GM18870 (cell line): ENCODE data around the gene LBHD2.
"Not testable (repeated sequence)": the region's sequence is repeated elsewhere in the genome, so short reads cannot be mapped to it uniquely, and the experiment has no call there.

Experiments used
- ATAC-seq: cut with Tn5 transposase; IDR thresholded peaks from one replicate; pipeline ENCODE4 v1.9.1; 2021; ENCODE audit warnings: moderate library complexity; ENCODE audit not compliant: unreplicated experiment

LBHD2 gene

GRCh38 chr14:103103461-103104388 is 19.7 kb downstream of the LBHD2 start:
- no peak for ATAC-seq

GRCh38 chr14:103104389-103104653 is 20.3 kb downstream of the LBHD2 start:
- ATAC-seq = no peak

- ATAC-seq = no peak
Measured at GRCh38 chr14:103104654-103105452, 20.8 kb downstream of the LBHD2 start.

GRCh38 chr14:103105580-103106150 is 21.7 kb downstream of the LBHD2 start:
- no peak for ATAC-seq

- no peak for ATAC-seq
Measured at GRCh38 chr14:103107455-103107854, 23.4 kb downstream of the LBHD2 start.

GRCh38 chr14:103107941-103108748 is 24.1 kb downstream of the LBHD2 start:
- ATAC-seq = no peak

GRCh38 chr14:103108749-103109207 is 24.8 kb downstream of the LBHD2 start:
- no peak for ATAC-seq

GRCh38 chr14:103109535-103110441 is 25.8 kb downstream of the LBHD2 start:
- ATAC-seq = no peak

GRCh38 chr14:103110681-103111231 is 26.7 kb downstream of the LBHD2 start:
- no peak for ATAC-seq

- ATAC-seq = no peak
Measured at GRCh38 chr14:103111232-103111868, 27.3 kb downstream of the LBHD2 start.

GRCh38 chr14:103112400-103113243 is 28.6 kb downstream of the LBHD2 start:
- no peak for ATAC-seq

GRCh38 chr14:103113303-103113702 is 29.3 kb downstream of the LBHD2 start:
- ATAC-seq = no peak

GRCh38 chr14:103113774-103114173 is 29.8 kb downstream of the LBHD2 start:
- no peak for ATAC-seq

GRCh38 chr14:103115086-103115679 is 31.2 kb downstream of the LBHD2 start:
- not testable (repeated sequence) for ATAC-seq

GRCh38 chr14:103115845-103116572 is 32.0 kb downstream of the LBHD2 start:
- ATAC-seq = no peak

- no peak for ATAC-seq
Measured at GRCh38 chr14:103116636-103117035, 32.6 kb downstream of the LBHD2 start.

GRCh38 chr14:103117499-103117898 is 33.5 kb downstream of the LBHD2 start:
- ATAC-seq = not testable (repeated sequence)
